Smooth muscle cell (in vitro differentiated cells): ENCODE results near the gene F13A1. TPM values are rescaled to one million over a fixed set of nuclear protein-coding genes. Genes with fewer than 3 reads are reported as not detected.

Source experiments
- DNase-seq: peaks from one replicate; lab custom pipeline; 2025; ENCODE audit not compliant: unreplicated experiment; lab: John Stamatoyannopoulos, UW
- H2AFZ ChIP-seq: fragments of 200-600 bp; sonication (generic); 2 replicates; pipeline ENCODE4 v1.6.0; 2016; ENCODE audit warnings: antibody characterized with exemption, low read depth, mild to moderate bottlenecking
- H3F3A ChIP-seq: fragments of 200-600 bp; sonication (generic); 2 replicates; pipeline ENCODE4 v1.6.0; 2017; ENCODE audit warnings: antibody characterized with exemption, low read depth
- H3K27ac ChIP-seq: fragments of 200-600 bp; sonication (generic); 2 replicates; pipeline ENCODE4 v1.5.1; 2016; ENCODE audit warnings: low read depth, mild to moderate bottlenecking
- H3K27me3 ChIP-seq: fragments of 200-600 bp; sonication (generic); 2 replicates; pipeline ENCODE4 v1.6.1; 2016; ENCODE audit warnings: low read depth, mild to moderate bottlenecking
- H3K36me3 ChIP-seq: fragments of 200-600 bp; sonication (generic); 2 replicates; pipeline ENCODE4 v1.5.1; 2016; ENCODE audit warnings: low read depth
- H3K4me1 ChIP-seq: fragments of 200-600 bp; sonication (generic); 2 replicates; pipeline ENCODE4 v1.5.1; 2016; ENCODE audit warnings: low read depth
- H3K4me2 ChIP-seq: fragments of 200-600 bp; sonication (generic); 2 replicates; pipeline ENCODE4 v1.6.0; 2016; ENCODE audit warnings: mild to moderate bottlenecking
- H3K4me3 ChIP-seq: fragments of 200-600 bp; sonication (generic); 2 replicates; pipeline ENCODE4 v1.5.1; 2016; ENCODE audit warnings: mild to moderate bottlenecking
- H3K79me2 ChIP-seq: fragments of 200-600 bp; sonication (generic); 2 replicates; pipeline ENCODE4 v1.6.0; 2016; ENCODE audit warnings: low read depth, mild to moderate bottlenecking
- H3K9ac ChIP-seq: fragments of 200-600 bp; sonication (generic); 2 replicates; pipeline ENCODE4 v1.6.0; 2016; ENCODE audit warnings: low read depth
- H3K9me3 ChIP-seq: fragments of 200-600 bp; sonication (generic); replicated peaks from 2 replicates; pipeline ENCODE4 v1.5.1; 2016; ENCODE audit warnings: low read depth
- H4K20me1 ChIP-seq: fragments of 200-600 bp; sonication (generic); 2 replicates; pipeline ENCODE4 v1.6.0; 2016; ENCODE audit warnings: low read depth
- CTCF ChIP-seq: fragments of 200-600 bp; sonication (generic); IDR thresholded peaks from 2 replicates; pipeline ENCODE4 v1.5.1; 2017; ENCODE audit warnings: borderline replicate concordance, mild to moderate bottlenecking, antibody characterized with exemption; ENCODE audit not compliant: insufficient read depth, poor library complexity, severe bottlenecking
- WGBS: methylation state at CpG from one replicate; pipeline ENCODE4 v1.1.7; 2016; ENCODE audit warnings: low lambda C conversion rate; 5-methylcytosine and 5-hydroxymethylcytosine counted together
- polyA plus RNA-seq: library from polyadenylated mRNA; unstranded; fragments of >200 nt; fragmentation: Nextera tagmentation; extraction: Ambion mirVana; gene quantifications from 2 replicates; pipeline ENCODE4 v1.2.1, GENCODE V29; 2016
- total RNA-seq: library from RNA; depleted of rRNA; stranded (reverse); fragments of >200 nt; gene quantifications from 2 replicates; pipeline ENCODE4 v1.2.3, GENCODE V29; 2014

F13A1 gene
- total and polyA plus RNA-seq, 2 experiments from 2014 or later: 0.22 TPM; not detected in 1

GRCh38 chr6:6179858-6180623 is 140.4 kb downstream of the F13A1 start:
- Histone ChIP-seq H3K27me3 (peaks cover 4% of the 10 kb centered on the region), H3K4me3 (no peak overlapping the region), H4K20me1 (no peaks in the 10 kb centered on the region), H3K9me3 (no peaks in the 10 kb centered on the region), H3K27ac (no peak overlapping the region), H3K79me2 (no peaks in the 10 kb centered on the region), H3K4me1 (no peaks in the 10 kb centered on the region), H3K4me2 (no peak overlapping the region), H3F3A (no peaks in the 10 kb centered on the region), H3K9ac (no peak overlapping the region), H3K36me3 (no peaks in the 10 kb centered on the region), H2AFZ (no peak overlapping the region)
- no peak for TF ChIP-seq CTCF
- DNase-seq: no peak
- WGBS: 87% methylated on average over 11 of the region's 11 CpGs

- TF ChIP-seq CTCF: no peak
- WGBS: 91% methylated on average over 6 of the region's 6 CpGs
- peaks cover 4% of the 10 kb centered on the region for H3K27me3 ChIP-seq
- H3K9ac ChIP-seq: no peak overlapping the region
- H3K4me2 ChIP-seq: no peak overlapping the region
- H3K79me2 ChIP-seq: no peaks in the 10 kb centered on the region
- H3K36me3 ChIP-seq: no peaks in the 10 kb centered on the region
- H4K20me1 ChIP-seq: no peaks in the 10 kb centered on the region
- no peak for DNase-seq
- H3K4me1 ChIP-seq: no peaks in the 10 kb centered on the region
- no peak overlapping the region for H3K4me3 ChIP-seq
- H3K27ac ChIP-seq: no peak overlapping the region
- H2AFZ ChIP-seq: no peak overlapping the region
- H3K9me3 ChIP-seq: no peaks in the 10 kb centered on the region
- H3F3A ChIP-seq: no peaks in the 10 kb centered on the region
Observed at GRCh38 chr6:6178795-6179194, 141.7 kb downstream of the F13A1 start.

- DNase-seq: no peak
- TF ChIP-seq CTCF: no peak
- WGBS: 74% methylated on average over 4 of the region's 4 CpGs
- peaks cover 4% of the 10 kb centered on the region for H3K27me3 ChIP-seq
- no peaks in the 10 kb centered on the region for H3K4me1 ChIP-seq
- H3K9ac ChIP-seq: no peak overlapping the region
- H3K4me2 ChIP-seq: no peak overlapping the region
- H3K36me3 ChIP-seq: no peaks in the 10 kb centered on the region
- no peaks in the 10 kb centered on the region for H4K20me1 ChIP-seq
- no peaks in the 10 kb centered on the region for H3K9me3 ChIP-seq
- H3K27ac ChIP-seq: no peak overlapping the region
- H3K79me2 ChIP-seq: no peaks in the 10 kb centered on the region
- H3K4me3 ChIP-seq: no peak overlapping the region
- no peak overlapping the region for H2AFZ ChIP-seq
- H3F3A ChIP-seq: no peaks in the 10 kb centered on the region
Observed at GRCh38 chr6:6177754-6178153, 142.7 kb downstream of the F13A1 start.

GRCh38 chr6:6176586-6177228 is 143.8 kb downstream of the F13A1 start:
- H2AFZ ChIP-seq: no peak overlapping the region
- no peak for TF ChIP-seq CTCF
- H3F3A ChIP-seq: no peaks in the 10 kb centered on the region
- no peak overlapping the region for H3K4me2 ChIP-seq
- H3K27ac ChIP-seq: no peak overlapping the region
- DNase-seq: no peak
- no peaks in the 10 kb centered on the region for H3K36me3 ChIP-seq
- no peaks in the 10 kb centered on the region for H4K20me1 ChIP-seq
- H3K9me3 ChIP-seq: no peaks in the 10 kb centered on the region
- no peaks in the 10 kb centered on the region for H3K79me2 ChIP-seq
- no peaks in the 10 kb centered on the region for H3K4me1 ChIP-seq
- peaks cover 4% of the 10 kb centered on the region for H3K27me3 ChIP-seq
- WGBS: 85% methylated on average over 8 of the region's 8 CpGs
- H3K4me3 ChIP-seq: no peak overlapping the region
- no peak overlapping the region for H3K9ac ChIP-seq
